NB4 (cell line): ENCODE measurements around the gene PRSS2.

Experiments used
- MYC ChIP-seq: IDR thresholded peaks from 2 replicates; pipeline ENCODE4 v1.6.1; 2011; ENCODE audit warnings: low read depth, low read length
- POLR2A ChIP-seq: IDR thresholded peaks from 2 replicates; pipeline ENCODE4 v1.6.1; 2011; ENCODE audit warnings: mild to moderate bottlenecking; ENCODE audit not compliant: insufficient read length; ENCODE audit errors: extremely low read depth
- TF ChIP-seq, protein P1 (sequence below): IDR thresholded peaks from one replicate; pipeline ENCODE4 v1.5.1; 2012; ENCODE audit warnings: low read depth, low read length

DNA sequence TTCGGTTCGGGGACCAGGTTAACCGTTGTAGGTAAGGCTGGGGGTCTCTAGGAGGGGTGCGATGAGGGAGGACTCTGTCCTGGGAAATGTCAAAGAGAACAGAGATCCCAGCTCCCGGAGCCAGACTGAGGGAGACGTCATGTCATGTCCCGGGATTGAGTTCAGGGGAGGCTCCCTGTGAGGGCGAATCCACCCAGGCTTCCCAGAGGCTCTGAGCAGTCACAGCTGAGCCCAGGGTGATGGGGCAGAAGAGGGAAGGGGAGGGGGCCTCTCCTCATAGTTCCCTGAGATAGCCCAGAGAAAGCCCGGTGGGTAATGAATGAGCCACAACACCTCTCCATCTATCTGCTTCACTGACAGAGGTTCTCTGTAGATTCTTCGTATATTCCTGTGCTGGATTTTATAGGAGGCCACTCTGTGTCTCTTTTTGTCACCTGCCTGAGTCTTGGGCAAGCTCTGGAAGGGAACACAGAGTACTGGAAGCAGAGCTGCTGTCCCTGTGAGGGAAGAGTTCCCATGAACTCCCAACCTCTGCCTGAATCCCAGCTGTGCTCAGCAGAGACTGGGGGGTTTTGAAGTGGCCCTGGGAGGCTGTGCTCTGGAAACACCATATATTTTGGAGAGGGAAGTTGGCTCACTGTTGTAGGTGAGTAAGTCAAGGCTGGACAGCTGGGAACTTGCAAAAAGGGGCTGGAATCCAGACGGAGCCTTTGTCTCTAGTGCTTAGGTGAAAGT lies 16.4 kb downstream of the PRSS2 start:
- TF ChIP-seq MYC (no peak), POLR2A (no peak)
- TF ChIP-seq, protein P1, sequence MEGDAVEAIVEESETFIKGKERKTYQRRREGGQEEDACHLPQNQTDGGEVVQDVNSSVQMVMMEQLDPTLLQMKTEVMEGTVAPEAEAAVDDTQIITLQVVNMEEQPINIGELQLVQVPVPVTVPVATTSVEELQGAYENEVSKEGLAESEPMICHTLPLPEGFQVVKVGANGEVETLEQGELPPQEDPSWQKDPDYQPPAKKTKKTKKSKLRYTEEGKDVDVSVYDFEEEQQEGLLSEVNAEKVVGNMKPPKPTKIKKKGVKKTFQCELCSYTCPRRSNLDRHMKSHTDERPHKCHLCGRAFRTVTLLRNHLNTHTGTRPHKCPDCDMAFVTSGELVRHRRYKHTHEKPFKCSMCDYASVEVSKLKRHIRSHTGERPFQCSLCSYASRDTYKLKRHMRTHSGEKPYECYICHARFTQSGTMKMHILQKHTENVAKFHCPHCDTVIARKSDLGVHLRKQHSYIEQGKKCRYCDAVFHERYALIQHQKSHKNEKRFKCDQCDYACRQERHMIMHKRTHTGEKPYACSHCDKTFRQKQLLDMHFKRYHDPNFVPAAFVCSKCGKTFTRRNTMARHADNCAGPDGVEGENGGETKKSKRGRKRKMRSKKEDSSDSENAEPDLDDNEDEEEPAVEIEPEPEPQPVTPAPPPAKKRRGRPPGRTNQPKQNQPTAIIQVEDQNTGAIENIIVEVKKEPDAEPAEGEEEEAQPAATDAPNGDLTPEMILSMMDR, result no peak
